AG04449 (cell line): ENCODE measurements around the gene THRA.

Experiments
- CTCF ChIA-PET: fragments of 350-600 bp; formaldehyde crosslinking; extraction: SDS; loops from one replicate; lab custom pipeline; 2021; ENCODE audit warnings: antibody characterized with exemption; lab: Yijun Ruan, JAX
- POLR2A ChIA-PET: fragments of 400-600, 350-600 bp; formaldehyde crosslinking; extraction: SDS; loops from one replicate; lab custom pipeline; 2020; ENCODE audit warnings: antibody characterized with exemption, inconsistent platforms; lab: Yijun Ruan, JAX
- DNase-seq: peaks from one replicate; pipeline ENCODE4 v3.0.0-alpha.2; 2010; ENCODE audit warnings: low read depth, low spot score
- H3K4me3 ChIP-seq: 2 replicates; pipeline ENCODE4 v1.5.1; 2011; ENCODE audit warnings: low read depth, mild to moderate bottlenecking, control low read depth, low read length
- TF ChIP-seq, protein P1 (sequence below): IDR thresholded peaks from one replicate; pipeline ENCODE4 v1.5.1; 2011; ENCODE audit warnings: mild to moderate bottlenecking, moderate library complexity, low read length, control low read depth, inconsistent platforms; ENCODE audit not compliant: insufficient read depth; ENCODE audit errors: missing control alignments

Gene THRA

DNA sequence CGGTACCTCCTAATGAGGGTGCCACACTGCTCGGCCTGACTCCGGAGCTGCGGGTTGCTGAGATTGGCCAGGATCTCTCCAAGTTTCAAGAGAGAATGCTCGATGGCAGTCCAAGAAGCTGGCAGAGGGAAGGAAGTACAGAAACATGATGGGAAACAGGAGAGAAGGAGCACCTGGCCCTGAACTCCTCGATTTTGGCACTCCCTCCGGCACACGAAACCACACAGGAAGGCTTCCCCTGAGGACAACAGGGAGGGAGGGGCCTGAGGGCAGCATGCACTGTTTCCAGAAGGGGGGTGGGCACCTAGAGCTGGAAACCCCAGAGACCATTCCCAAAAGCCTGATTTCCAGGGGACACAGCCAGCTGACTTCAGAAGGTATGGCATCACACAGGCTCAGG, 29.4 kb upstream of the THRA start:
- ChIA-PET POLR2A (no interaction called here), CTCF (interaction anchor here (1.0 to 17.3 kb wide), 5 partner anchors 7 to 21 kb away, joined by 5 to 325 read pairs (median 15); partner anchors contain the start of genes CSF3 and MED24)
- TF ChIP-seq, protein P1, sequence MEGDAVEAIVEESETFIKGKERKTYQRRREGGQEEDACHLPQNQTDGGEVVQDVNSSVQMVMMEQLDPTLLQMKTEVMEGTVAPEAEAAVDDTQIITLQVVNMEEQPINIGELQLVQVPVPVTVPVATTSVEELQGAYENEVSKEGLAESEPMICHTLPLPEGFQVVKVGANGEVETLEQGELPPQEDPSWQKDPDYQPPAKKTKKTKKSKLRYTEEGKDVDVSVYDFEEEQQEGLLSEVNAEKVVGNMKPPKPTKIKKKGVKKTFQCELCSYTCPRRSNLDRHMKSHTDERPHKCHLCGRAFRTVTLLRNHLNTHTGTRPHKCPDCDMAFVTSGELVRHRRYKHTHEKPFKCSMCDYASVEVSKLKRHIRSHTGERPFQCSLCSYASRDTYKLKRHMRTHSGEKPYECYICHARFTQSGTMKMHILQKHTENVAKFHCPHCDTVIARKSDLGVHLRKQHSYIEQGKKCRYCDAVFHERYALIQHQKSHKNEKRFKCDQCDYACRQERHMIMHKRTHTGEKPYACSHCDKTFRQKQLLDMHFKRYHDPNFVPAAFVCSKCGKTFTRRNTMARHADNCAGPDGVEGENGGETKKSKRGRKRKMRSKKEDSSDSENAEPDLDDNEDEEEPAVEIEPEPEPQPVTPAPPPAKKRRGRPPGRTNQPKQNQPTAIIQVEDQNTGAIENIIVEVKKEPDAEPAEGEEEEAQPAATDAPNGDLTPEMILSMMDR: no peak
- H3K4me3 ChIP-seq: no peak overlapping the region
- no peak for DNase-seq

DNA sequence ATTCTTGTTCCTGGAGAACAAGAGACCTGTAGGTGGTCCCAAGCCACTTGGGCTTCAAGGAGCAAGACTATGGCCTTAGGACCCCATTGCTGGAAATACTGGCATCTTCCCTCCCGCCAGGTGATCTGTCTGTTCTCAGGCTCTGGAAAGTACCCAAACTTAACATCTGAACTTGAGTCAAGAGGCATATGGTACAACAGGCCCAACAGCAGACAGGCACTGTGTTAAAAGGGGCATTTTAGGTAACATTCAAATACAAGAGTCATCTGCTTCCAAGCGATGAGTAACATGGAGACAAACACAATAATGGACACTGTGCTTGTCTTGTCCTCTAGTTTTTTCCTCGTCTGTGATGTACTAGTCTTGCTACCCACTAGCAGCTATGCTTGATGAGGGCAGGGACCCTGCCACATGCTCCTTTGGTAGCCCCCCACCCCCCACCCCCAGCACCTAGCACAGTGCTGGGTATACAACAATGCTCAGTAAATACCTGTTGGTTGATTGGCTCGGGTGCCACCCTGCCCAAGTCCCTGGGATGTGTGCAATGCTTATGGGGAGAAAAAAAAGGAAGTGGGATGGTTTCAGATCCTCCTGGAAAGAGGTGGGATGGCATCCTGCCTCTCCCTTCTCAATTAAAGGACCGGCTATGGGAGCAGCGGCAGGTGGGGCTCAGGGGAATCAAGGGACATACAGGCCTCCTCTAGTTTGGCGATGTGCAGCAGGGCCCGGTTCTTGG, 28.2 kb upstream of the THRA start:
- POLR2A ChIA-PET: no interaction called here
- TF ChIP-seq, protein P1: no peak
- CTCF ChIA-PET: interaction anchor here (0.6 to 17.3 kb wide), 20 partner anchors 8 to 265 kb away, joined by 3 to 325 read pairs (median 5); partner anchors contain the start of genes CSF3 and MED24
- DNase-seq: no peak
- no peak overlapping the region for H3K4me3 ChIP-seq

DNA sequence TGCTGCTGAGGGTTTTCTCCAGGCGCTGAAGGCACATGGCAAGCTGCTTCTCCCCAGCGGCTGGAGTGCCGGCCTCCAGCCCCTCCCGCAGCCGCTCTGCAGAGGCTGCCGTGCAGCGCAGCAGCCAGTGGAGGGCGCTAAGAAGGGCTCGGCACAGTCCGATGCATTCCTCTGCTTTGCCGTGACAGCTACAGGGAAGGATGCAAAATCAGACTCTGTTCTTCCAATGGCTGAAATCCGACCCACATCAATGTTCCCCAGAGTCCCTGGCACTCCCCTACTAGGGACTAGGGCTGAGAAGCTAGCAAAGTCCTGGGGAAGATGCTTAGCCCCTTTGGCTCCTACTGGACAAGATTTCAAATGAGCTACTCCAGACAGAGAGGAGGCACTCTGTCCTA, 27.6 kb upstream of the THRA start:
- TF ChIP-seq, protein P1: peak; percentile 93

DNA sequence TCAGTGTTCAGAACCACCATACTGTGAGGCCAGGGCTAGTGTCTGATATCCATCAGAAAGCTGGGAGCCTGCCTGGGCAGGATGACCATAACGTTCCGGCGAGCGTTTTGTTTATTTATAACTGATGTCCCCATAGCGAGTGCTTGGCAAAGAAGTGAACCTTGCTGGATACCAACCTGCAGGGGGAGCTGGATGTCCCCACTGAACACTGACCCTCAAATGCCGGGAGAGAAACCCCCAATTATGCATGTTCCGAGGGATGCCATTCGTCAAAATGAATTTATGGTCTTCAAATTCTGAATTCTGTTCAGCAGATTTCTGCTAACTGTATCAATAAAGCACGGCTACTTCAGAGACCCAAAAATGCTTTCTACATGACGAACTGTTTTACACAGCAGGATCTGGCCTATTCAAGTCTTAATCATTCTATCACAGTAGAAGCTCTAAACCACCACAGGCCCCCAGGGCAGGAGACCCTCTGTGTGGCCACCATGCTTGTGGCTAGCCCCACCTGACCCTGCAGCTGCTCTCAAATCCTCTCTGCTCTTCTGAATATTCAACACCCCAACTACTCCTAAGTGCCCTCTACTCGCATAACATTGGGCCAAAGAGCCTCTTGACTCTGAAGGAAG, 23.8 kb upstream of the THRA start:
- ChIA-PET POLR2A (interaction anchor here (0.6 kb wide), 1 partner anchor 73 kb away, joined by 3 read pairs; no protein-coding TSS in a partner anchor), CTCF (interaction anchor here (0.7 to 17.3 kb wide), 25 partner anchors 9 to 216 kb away, joined by 3 to 325 read pairs (median 5); partner anchors contain the start of genes CSF3 and MED24)
- TF ChIP-seq, protein P1: peak; percentile 79
- H3K4me3 ChIP-seq: no peak overlapping the region
- DNase-seq: peak; percentile 42

More for the DNA sequence above, 27.6 kb upstream of the THRA start:
- no peak overlapping the region for H3K4me3 ChIP-seq
- ChIA-PET CTCF (interaction anchor here (0.6 to 17.3 kb wide), 20 partner anchors 8 to 264 kb away, joined by 3 to 325 read pairs (median 5); partner anchors contain the start of genes CSF3 and MED24), POLR2A (no interaction called here)
- no peak for DNase-seq

DNA sequence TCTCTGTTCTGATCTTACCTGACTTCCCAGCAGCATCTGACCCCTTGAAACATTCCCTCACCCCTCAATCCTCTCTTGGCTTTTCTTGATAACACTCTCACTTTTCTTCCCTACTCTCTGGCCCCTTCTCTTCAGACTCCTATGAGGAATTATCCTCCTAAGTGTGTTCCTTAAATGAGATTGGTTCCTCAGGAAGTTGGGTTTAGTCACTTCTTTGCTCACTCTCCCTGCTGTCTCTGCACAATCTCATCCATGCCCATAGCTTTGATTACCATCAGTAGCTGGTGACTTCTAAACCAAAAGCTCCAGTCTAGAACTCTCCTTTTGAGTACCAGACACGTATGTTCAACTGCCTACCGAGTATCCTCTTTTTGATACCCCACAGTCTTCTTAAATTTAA, 21.6 kb upstream of the THRA start:
- ChIA-PET CTCF (interaction anchor here (1.1 to 2.6 kb wide), 7 partner anchors 11 to 80 kb away, joined by 3 to 27 read pairs (median 5); partner anchors contain the start of genes CSF3 and MED24), POLR2A (no interaction called here)
- TF ChIP-seq, protein P1: no peak
- DNase-seq: no peak
- no peak overlapping the region for H3K4me3 ChIP-seq
